Measurements from ENCODE around the gene VOPP1. TPM values are rescaled to one million over a fixed set of nuclear protein-coding genes. Genes with fewer than 3 reads are reported as not detected.
"Not testable (repeated sequence)": the region's sequence is repeated elsewhere in the genome, so short reads cannot be mapped to it uniquely, and the experiment has no call there.

Gene VOPP1
- total and polyA plus RNA-seq, 2 donors (not counting 3 experiments of a cell fraction or from before 2014, with no cell fraction given), result 85.6 to 154 TPM

- H3K4me1 ChIP-seq (ENCODE audit: control insufficient read depth, extremely low read depth, insufficient read depth, low read length); H2AFZ ChIP-seq (ENCODE audit: low read depth, low read length); H3K36me3 ChIP-seq (ENCODE audit: control insufficient read depth in 2 of 2, extremely low read depth in 1 of 2, insufficient read depth in 2 of 2, low read length in 2 of 2); POLR2A ChIA-PET; BruUV-seq (replicated peaks); H3K4me2 ChIP-seq (ENCODE audit: insufficient read depth, low read length); H4K20me1 ChIP-seq (replicated peaks; ENCODE audit: control insufficient read depth, extremely low read depth, insufficient read depth, low read length); H3K79me2 ChIP-seq (ENCODE audit: control insufficient read depth, insufficient read depth, low read length); dilution Hi-C loops (cut with MboI; ENCODE audit: extremely low pct_ligation_motif_present, low sequenced_read_pairs); H3K27me3 ChIP-seq (ENCODE audit: control insufficient read depth in 2 of 2, insufficient read depth in 2 of 2, low read length in 2 of 2); H3K27ac ChIP-seq (ENCODE audit: insufficient read depth, low read depth, low read length); H3K9me3 ChIP-seq (replicated peaks; ENCODE audit: control insufficient read depth, insufficient read depth, low read length); H3K9me1 ChIP-seq (replicated peaks; ENCODE audit: control insufficient read depth, extremely low read depth, insufficient read depth, low read length); H3K4me3 ChIP-seq (replicated peaks in 1 of 3; ENCODE audit: insufficient read depth in 1 of 3, low read depth in 1 of 3, low read length in 3 of 3); H3K9ac ChIP-seq (replicated peaks; ENCODE audit: extremely low read depth, insufficient read depth, low read length): not testable (repeated sequence)
- intact Hi-C loops (cut with micrococcal nuclease), result loop anchor here (1.0 kb wide), 1 partner anchor 165 kb away; no protein-coding TSS in a partner anchor
- CTCF ChIA-PET, result interaction anchor here (0.6 to 2.3 kb wide), 11 partner anchors 10 to 321 kb away, joined by 3 to 12 read pairs (median 4); no protein-coding TSS in a partner anchor
- peak; percentile 91 for FAIRE-seq
- TF ChIP-seq CTCF (IDR thresholded peaks at IDR 0.05; ENCODE audit: extremely low read depth in 1 of 2, insufficient read depth in 1 of 2, low read depth in 1 of 2, low read length in 2 of 2), result peak in 1 of 2 donors; percentile 27
- peak; percentile 14 for DNase-seq (ENCODE audit: low read depth, low spot score)
These were observed 25.7 kb upstream of the VOPP1 start for GRCh38 chr7:55597944-55598499.

GRCh38 chr7:55597214-55597739 lies 25.0 kb upstream of the VOPP1 start:
- FAIRE-seq; H3K9ac ChIP-seq (replicated peaks; ENCODE audit: extremely low read depth, insufficient read depth, low read length); H3K4me2 ChIP-seq (ENCODE audit: insufficient read depth, low read length); dilution Hi-C loops (cut with MboI; ENCODE audit: extremely low pct_ligation_motif_present, low sequenced_read_pairs); H3K27ac ChIP-seq (ENCODE audit: insufficient read depth, low read depth, low read length); H3K4me1 ChIP-seq (ENCODE audit: control insufficient read depth, extremely low read depth, insufficient read depth, low read length); H3K4me3 ChIP-seq (replicated peaks in 1 of 3; ENCODE audit: insufficient read depth in 1 of 3, low read depth in 1 of 3, low read length in 3 of 3); H3K27me3 ChIP-seq (ENCODE audit: control insufficient read depth in 2 of 2, insufficient read depth in 2 of 2, low read length in 2 of 2); H4K20me1 ChIP-seq (replicated peaks; ENCODE audit: control insufficient read depth, extremely low read depth, insufficient read depth, low read length); H3K36me3 ChIP-seq (ENCODE audit: control insufficient read depth in 2 of 2, extremely low read depth in 1 of 2, insufficient read depth in 2 of 2, low read length in 2 of 2); DNase-seq (ENCODE audit: low read depth, low spot score); intact Hi-C loops (cut with micrococcal nuclease); POLR2A ChIA-PET; H3K9me3 ChIP-seq (replicated peaks; ENCODE audit: control insufficient read depth, insufficient read depth, low read length); H2AFZ ChIP-seq (ENCODE audit: low read depth, low read length); H3K9me1 ChIP-seq (replicated peaks; ENCODE audit: control insufficient read depth, extremely low read depth, insufficient read depth, low read length); BruUV-seq (replicated peaks); H3K79me2 ChIP-seq (ENCODE audit: control insufficient read depth, insufficient read depth, low read length): not testable (repeated sequence)
- CTCF ChIA-PET, result interaction anchor here (0.6 to 2.3 kb wide), 11 partner anchors 9 to 320 kb away, joined by 3 to 12 read pairs (median 4); no protein-coding TSS in a partner anchor
